ENCODE results near the gene TBX19.
A peak's percentile ranks its signal among the peaks of the same experiment; 100 is the strongest.

Gene TBX19

GRCh38 chr1:168280296-168280927 lies at the start of gene TBX19:
Gene TBX19 (plus strand): TSS chr1:168280877. CDS start chr1:168281091, 214 bp downstream.
- DNase-seq (ENCODE audit: low spot score), result no peak

- DNase-seq (ENCODE audit: low spot score), result peak; percentile 71
These were observed 45.7 kb upstream of the TBX19 start for GRCh38 chr1:168234846-168235547.

DNA sequence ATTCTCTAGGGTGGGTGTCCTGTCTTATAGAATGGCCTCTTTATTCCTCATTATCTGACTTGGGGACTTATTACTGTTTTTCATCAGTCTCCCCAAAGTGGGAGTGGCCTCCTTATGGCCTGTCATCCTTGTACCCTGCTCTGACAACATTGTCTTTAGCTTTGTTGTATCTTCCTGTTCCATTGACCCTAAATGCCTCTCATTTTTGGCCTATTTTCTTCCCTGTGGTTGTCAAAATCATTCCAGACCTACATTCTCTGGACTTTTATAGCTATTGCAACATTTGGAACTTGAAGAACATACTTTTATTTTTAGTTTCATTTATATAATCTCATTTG lies 45.2 kb upstream of the TBX19 start:
- DNase-seq (ENCODE audit: low spot score), result no peak

GRCh38 chr1:168235937-168236336 lies 44.7 kb upstream of the TBX19 start:
- DNase-seq (ENCODE audit: low spot score), result no peak

DNA sequence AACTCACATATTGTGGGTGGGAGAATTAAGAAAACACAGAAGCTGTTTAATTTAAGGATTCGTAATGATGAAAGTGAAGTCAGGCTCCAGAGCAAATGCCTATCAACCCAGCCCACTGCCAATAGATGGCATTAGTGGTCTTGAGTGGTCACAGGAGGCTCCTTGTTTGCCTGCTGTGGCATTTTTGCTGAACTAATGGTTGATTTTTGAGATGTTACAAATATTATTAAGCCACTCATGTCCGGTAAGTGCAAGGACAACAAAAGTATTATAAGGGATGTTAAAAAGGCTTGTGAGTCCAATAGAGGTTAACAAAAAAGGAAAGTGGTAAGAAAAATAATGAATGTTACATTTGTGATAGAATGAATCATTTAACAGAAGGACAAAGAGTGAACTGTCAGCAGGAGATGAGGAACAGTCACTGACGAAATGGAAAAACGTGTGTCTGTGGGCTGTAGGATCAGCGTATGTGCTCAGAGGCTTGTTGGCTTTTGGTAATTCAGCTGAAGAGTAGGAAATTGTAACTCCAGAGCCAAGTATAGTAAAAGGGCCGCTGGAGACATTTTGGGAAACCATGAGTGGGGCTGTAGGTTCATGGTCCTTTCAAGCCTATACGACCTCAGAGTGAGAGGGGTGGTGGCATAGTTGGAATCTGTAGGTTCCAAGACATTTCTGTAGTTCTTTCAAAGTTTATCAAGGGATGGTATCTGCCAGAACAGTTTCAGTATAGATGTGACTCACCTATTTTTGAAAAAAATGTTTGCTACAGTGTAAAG lies 43.7 kb upstream of the TBX19 start:
- DNase-seq (ENCODE audit: low spot score), result no peak

DNA sequence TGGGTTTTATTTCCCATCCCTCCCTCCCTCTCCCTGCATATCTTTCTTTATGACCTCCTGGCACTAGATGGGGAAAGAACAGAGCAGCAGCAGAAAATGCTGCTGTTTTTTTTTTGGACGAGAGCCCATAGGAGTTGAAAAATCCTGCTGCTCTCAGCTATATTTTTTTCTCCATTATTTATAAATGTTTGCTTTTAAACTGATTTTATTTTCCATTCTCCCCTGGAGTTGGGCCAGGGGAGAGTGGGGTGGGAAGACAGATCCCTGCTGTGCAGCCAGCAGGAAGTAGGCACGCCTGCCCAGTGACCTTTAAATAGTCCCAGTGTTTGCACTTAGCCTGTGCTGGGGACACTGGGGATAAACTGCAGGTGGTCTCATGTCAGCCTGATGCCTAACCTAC lies 37.5 kb upstream of the TBX19 start:
- no peak for DNase-seq (ENCODE audit: low spot score)

DNA sequence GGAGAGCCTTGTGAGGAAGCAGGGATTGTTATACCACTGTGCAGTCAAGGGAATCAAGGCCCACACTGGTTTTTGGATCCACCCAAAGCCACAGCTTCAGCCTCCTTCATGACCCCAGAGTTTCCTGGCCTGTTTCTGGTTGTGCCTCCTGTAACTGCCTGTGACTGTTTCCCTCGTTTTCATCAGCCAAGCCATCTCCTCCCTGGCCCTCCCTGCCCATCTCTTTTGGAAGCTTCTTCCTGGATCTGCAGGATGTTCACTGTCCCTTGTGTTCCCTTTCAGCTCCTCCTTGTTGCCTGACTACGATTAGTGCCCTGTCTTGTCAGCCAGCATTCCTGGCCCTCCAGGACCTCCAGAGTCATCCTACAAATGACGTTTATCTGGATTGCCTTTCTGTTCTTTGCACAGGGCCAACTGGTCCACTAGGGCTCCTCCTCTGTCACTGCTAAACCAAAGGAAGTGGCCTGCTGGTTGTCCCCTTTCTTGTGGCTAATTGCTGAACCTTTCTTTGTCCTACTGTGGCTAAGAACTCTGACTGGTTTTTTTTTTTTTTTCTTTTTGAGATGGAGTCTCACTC lies 37.0 kb upstream of the TBX19 start:
- DNase-seq (ENCODE audit: low spot score), result no peak

DNA sequence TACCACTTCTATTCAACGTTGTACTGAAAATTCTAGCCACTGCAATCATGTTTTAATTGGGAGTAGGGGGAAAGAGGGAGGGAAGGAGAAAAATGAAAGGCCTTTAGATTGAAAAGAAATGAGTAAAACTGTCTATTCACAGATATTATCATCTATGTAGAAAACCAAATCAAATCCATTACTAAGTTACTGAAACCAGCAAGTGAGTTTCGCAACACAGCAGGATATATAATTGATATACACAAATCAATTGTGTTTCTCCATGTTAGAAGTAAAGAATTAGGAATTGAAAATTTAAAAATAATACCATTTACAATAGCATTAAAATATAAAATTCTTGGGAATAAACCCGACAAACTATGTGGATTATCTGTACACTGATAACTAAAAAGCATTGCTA lies 35.6 kb upstream of the TBX19 start:
- no peak for DNase-seq (ENCODE audit: low spot score)

DNA sequence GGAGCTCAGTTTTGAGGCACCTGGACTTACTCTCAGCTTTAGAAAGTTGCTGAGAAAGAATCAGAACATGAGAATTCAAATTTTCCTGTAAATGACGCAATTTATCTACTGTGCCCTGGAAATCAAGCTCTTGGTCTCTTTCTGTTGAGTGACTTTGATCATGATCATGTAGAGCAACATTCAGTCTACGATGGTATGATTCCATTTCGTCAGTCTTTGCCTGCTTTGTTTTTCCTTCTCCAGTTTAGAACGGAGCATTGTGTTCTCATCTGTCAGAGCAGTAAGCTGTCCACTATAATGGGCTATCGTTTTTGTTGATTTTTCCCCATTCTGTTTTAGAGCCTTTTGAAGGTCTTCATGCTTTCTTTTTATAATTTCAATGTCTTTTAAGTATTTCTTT lies 34.2 kb upstream of the TBX19 start:
- no peak for DNase-seq (ENCODE audit: low spot score)

DNA sequence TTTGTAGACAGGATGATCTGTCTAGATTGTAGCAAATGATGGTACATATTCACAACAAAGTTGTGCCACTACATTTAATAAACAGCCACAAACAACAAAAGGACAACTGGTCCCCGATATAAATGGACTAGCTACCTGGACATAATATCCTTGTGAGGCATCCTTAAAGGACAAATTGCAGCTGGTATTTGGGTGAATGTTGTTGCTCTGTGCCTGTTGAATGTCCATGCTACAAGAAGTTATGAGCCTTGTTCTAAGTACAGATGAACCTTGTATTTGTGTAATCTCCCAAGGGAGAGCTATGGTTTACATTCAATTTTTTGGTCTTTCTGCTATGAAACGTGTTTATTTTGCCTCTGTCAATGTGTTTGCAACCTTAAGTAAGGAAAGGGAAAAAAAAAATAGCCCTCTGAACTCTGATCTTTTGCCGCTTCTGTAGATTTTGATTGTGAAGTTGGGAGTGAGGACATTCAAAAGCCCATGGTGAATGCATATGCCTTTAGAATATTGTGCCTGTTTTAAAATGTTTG lies 28.4 kb upstream of the TBX19 start:
- no peak for DNase-seq (ENCODE audit: low spot score)

GRCh38 chr1:168256164-168256563 lies 24.5 kb upstream of the TBX19 start:
- no peak for DNase-seq (ENCODE audit: low spot score)

GRCh38 chr1:168257397-168257796 lies 23.3 kb upstream of the TBX19 start:
- no peak for DNase-seq (ENCODE audit: low spot score)

DNA sequence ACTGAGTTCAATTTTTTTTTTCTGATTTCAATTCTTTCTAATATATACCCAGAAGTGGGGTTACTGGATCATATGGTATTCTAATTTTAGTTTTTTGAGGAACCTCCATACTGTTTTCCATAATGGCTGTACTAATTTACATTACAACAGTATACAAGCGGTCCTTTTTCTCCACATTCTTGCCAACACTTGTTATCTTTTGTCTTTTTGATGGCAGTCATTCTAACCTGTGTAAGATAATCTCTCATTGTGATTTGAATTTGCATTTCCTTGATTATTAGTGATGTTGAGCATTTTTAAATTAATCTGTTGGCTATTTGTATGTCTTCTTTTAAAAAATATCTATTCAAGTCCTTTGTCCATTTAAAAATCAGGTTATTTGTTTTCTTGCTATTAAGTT lies 21.1 kb upstream of the TBX19 start:
- DNase-seq (ENCODE audit: low spot score), result no peak

GRCh38 chr1:168260393-168260792 lies 20.3 kb upstream of the TBX19 start:
- DNase-seq (ENCODE audit: low spot score), result peak; percentile 57

- no peak for DNase-seq (ENCODE audit: low spot score)
These were observed 19.3 kb upstream of the TBX19 start for GRCh38 chr1:168261390-168261789.

GRCh38 chr1:168263130-168263529 lies 17.5 kb upstream of the TBX19 start:
- DNase-seq (ENCODE audit: low spot score), result no peak

GRCh38 chr1:168264296-168264695 lies 16.4 kb upstream of the TBX19 start:
- DNase-seq (ENCODE audit: low spot score), result no peak

- DNase-seq (ENCODE audit: low spot score), result no peak
These were observed 15.1 kb upstream of the TBX19 start for GRCh38 chr1:168265596-168265995.

GRCh38 chr1:168266644-168267186 lies 14.0 kb upstream of the TBX19 start:
- no peak for DNase-seq (ENCODE audit: low spot score)

DNA sequence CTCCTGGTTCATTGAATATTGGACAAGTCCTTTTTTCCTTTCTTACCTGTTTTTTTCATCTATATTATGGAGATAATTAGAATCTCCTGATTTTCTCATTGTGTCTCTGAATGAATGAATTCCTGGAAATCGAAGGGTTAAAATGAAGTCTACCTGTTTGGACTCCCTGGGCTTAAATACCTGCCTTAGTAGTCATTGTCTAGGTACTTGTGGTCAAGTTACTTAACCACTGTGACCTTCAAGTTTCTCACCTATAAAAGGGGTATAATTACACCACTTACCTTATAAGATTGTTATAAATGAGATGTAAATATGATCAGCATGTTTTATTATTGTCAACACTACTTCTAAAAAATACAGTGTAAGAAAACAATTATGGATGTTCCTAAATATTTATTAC lies 9.0 kb upstream of the TBX19 start:
- no peak for DNase-seq (ENCODE audit: low spot score)

DNA sequence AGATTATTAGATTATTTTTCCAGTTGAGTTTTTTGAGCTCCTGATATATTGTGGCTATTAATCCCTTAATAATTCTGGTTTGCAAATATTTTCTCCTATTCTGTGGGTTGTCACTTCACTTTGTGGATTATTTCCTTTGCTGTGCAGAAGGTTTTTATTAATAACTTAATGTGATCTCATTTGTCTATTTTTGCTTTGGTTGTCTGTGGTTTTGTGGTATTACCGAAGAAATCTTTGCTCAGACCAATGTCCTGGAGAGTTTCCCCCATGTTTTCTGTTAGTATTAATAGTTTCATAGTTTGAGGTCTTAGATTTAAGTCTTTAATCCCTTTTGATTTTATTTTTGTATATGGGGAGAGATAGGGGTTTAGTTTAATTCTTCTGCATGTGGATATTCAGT lies 7.1 kb upstream of the TBX19 start:
- no peak for DNase-seq (ENCODE audit: low spot score)

DNA sequence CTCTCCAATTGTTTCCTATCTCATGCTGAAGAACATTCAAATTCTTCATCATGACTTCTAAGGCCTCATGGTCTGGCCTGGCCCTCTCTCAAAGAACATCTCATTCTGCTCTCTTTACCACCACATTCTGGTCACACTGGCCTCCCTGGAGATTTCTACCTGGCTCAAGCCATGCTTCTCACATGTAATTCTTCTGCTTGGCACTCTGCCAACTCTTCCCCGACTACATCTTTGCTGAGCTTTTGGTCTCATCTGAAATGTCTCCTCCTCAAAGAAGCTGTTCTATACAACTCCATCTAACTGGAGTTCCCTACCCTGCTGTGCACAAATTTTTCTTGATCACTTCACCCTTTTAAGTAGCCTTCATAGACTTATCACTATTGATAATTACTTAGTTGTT lies 1.4 kb upstream of the TBX19 start:
- DNase-seq (ENCODE audit: low spot score), result no peak

Data from iPS-NIHi11 (cell line).